Body of pancreas (tissue), 4 donors: ENCODE results near the gene ASB2. TPM values are rescaled to one million over a fixed set of nuclear protein-coding genes. Genes with fewer than 3 reads are reported as not detected.

Experiments
- ATAC-seq: fragments of 150-250 bp; one replicate; pipeline ENCODE4 v1.9.1; 2016
- DNase-seq, 4 donors: peaks; one replicate each; pipeline ENCODE4 v3.0.0-alpha.2; 2019
- H3K27ac ChIP-seq, 4 donors: fragments of 200-600 bp; sonication (generic); 1 replicate in 3 of 4; 2 replicates in 1 of 4; pipeline versions ENCODE4 v1.5.1 to v1.6.1; 2016 to 2019; ENCODE audit warnings: mild to moderate bottlenecking in 1 of 4, mixed read lengths in 1 of 4, moderate library complexity in 1 of 4
- H3K27me3 ChIP-seq, 2 donors: fragments of 200-600 bp; sonication (generic); one replicate each; pipeline ENCODE4 v1.6.0; 2016; ENCODE audit warnings: mild to moderate bottlenecking in 1 of 2
- H3K36me3 ChIP-seq, 2 donors: fragments of 200-600 bp; sonication (generic); replicated peaks in 1 of 2; 2 replicates each; pipeline ENCODE4 v1.5.1; 2016; ENCODE audit warnings: low read depth in 2 of 2; ENCODE audit not compliant: insufficient read depth in 1 of 2
- H3K4me1 ChIP-seq: fragments of 200-600 bp; sonication (generic); one replicate; pipeline ENCODE4 v1.6.0; 2016
- H3K4me3 ChIP-seq, 2 donors: fragments of 200-600 bp; sonication (generic); 1 replicate in 1 of 2; 2 replicates in 1 of 2; pipeline ENCODE4 v1.5.1; 2016 to 2019
- H3K9me3 ChIP-seq, 3 donors: fragments of 200-600 bp; sonication (generic); 1 replicate in 2 of 3; 2 replicates in 1 of 3; pipeline ENCODE4 v1.5.1; 2016
- CTCF ChIP-seq, 7 experiments: fragments of 450-650 bp in 4 of 7; fragments of 200-600 bp in 3 of 7; sonication (generic) in 3 of 7; IDR thresholded peaks; one replicate each; pipeline ENCODE4 v1.5.1; 2016 to 2019; ENCODE audit warnings: antibody characterized with exemption in 7 of 7
- POLR2A ChIP-seq, 3 donors: fragments of 450-650 bp; IDR thresholded peaks; one replicate each; pipeline ENCODE4 v1.6.1; 2016; ENCODE audit warnings: antibody characterized with exemption in 3 of 3, mild to moderate bottlenecking in 2 of 3
- WGBS, 2 donors: methylation state at CpG; one replicate each; pipeline ENCODE4 v1.1.5; 2017; 5-methylcytosine and 5-hydroxymethylcytosine counted together
- intact Hi-C: fragments of 100-400 bp; cut with DNase I; formaldehyde crosslinking; loops from one replicate; pipeline ENCODE4 v1.15.1; 2023
- total RNA-seq, 2 donors: library from RNA; depleted of rRNA; stranded (reverse); fragments of >200 nt; gene quantifications; one replicate each; pipeline ENCODE4 v1.1.0, GENCODE V29; 2016

The ASB2 gene
- total RNA-seq, 2 donors from 2014 or later, result 0.33 to 7.0 TPM

- Histone ChIP-seq H3K4me3 (no peak overlapping the region), H3K9me3 (no peaks in the 10 kb centered on the region), H3K27me3 (no peaks in the 10 kb centered on the region), H3K4me1 (no peaks in the 10 kb centered on the region), H3K36me3 (no peaks in the 10 kb centered on the region), H3K27ac (no peak overlapping the region)
- TF ChIP-seq POLR2A (IDR thresholded peaks at IDR 0.05) (no peak), CTCF (IDR thresholded peaks at IDR 0.05) (no peak)
- intact Hi-C loops, result no loop called here
- ATAC-seq (no peak), DNase-seq (no peak)
- 39 to 77% methylated on average over 4 to 5 of the region's 6 CpGs for WGBS, 2 donors
Measured at GRCh38 chr14:93927800-93928145, 48.6 kb downstream of the ASB2 start.

GRCh38 chr14:93926873-93927799 is 49.2 kb downstream of the ASB2 start, which contains the start of gene FAM181A:
Gene FAM181A, plus strand, starts transcription at chr14:93927344. Its CDS starts 942 bp downstream, at chr14:93928286.
- no peaks in the 10 kb centered on the region for H3K27me3 ChIP-seq
- WGBS, 2 donors, result 75 to 86% methylated on average over 27 to 35 of the region's 38 CpGs
- no peaks in the 10 kb centered on the region for H3K4me1 ChIP-seq
- no peak within 1 kb of the TSS for H3K4me3 ChIP-seq
- no peak for DNase-seq
- no peaks in the 10 kb centered on the region for H3K9me3 ChIP-seq
- no peak within 1 kb of the TSS for H3K27ac ChIP-seq
- no peak for ATAC-seq
- no peaks in the 10 kb centered on the region for H3K36me3 ChIP-seq
- TF ChIP-seq CTCF (IDR thresholded peaks at IDR 0.05) (no peak), POLR2A (IDR thresholded peaks at IDR 0.05) (no peak)
- intact Hi-C loops, result no loop called here

GRCh38 chr14:93926245-93926872 is 50.0 kb downstream of the ASB2 start:
- ATAC-seq (no peak), DNase-seq (no peak)
- Histone ChIP-seq H3K9me3 (no peaks in the 10 kb centered on the region), H3K4me1 (no peaks in the 10 kb centered on the region), H3K4me3 (no peak overlapping the region), H3K27me3 (no peaks in the 10 kb centered on the region), H3K36me3 (no peaks in the 10 kb centered on the region), H3K27ac (no peak overlapping the region)
- intact Hi-C loops, result no loop called here
- WGBS, 2 donors, result 67 to 79% methylated on average over 17 to 21 of the region's 21 CpGs
- TF ChIP-seq POLR2A (IDR thresholded peaks at IDR 0.05) (no peak), CTCF (IDR thresholded peaks at IDR 0.05) (no peak)

DNA sequence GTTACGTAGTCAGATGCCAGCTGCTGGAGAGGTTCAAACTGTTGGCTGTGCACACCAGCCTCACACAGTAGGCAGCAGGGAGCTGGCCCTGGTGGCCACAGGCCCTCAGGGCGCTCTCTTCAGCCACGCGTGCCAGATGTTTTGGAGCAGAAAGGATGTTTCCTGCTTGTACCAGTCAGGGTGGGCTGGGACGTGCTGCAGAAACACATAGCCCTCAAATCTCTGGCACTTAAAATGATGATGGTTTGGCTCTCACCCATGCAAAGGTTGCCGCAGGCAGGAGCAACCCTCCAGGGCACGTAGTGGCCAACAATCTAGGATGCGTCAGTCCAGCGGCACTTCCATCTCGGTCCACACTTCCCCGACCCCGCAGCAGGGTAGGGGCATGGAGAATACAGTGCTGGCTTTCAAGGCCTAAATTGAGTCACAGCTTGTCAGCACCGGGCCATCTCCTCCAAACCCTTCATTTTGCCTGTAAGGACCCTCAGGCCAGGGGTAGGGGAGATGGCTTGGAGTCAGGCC is 50.9 kb downstream of the ASB2 start:
- ATAC-seq (no peak), DNase-seq (no peak)
- Histone ChIP-seq H3K27ac (no peak overlapping the region), H3K9me3 (no peaks in the 10 kb centered on the region), H3K27me3 (no peaks in the 10 kb centered on the region), H3K4me1 (no peaks in the 10 kb centered on the region), H3K4me3 (no peak overlapping the region), H3K36me3 (no peaks in the 10 kb centered on the region)
- TF ChIP-seq CTCF (IDR thresholded peaks at IDR 0.05), result no peak
- no peak for TF ChIP-seq POLR2A (IDR thresholded peaks at IDR 0.05)
- WGBS, 2 donors, result 92 to 97% methylated on average over 6 to 13 of the region's 13 CpGs
- intact Hi-C loops, result no loop called here
